Upper lobe of left lung (tissue), 6 donors: ENCODE measurements around the gene TAC3. TPM values are rescaled to one million over a fixed set of nuclear protein-coding genes. Genes with fewer than 3 reads are reported as not detected.

Experiments
- ATAC-seq, 2 donors: fragments of 200-7000 bp; cut with Tn5 transposase; one replicate each; pipeline ENCODE4 v1.9.1; 2022; ENCODE audit warnings: mild to moderate bottlenecking in 2 of 2, moderate library complexity in 2 of 2; ENCODE audit not compliant: low FRiP score in 2 of 2
- DNase-seq, 2 donors: peaks; one replicate each; pipeline ENCODE4 v3.0.0-alpha.2; 2019 to 2020
- H3K27ac ChIP-seq, 4 donors: fragments of 200-600 bp; sonication (generic); one replicate each; pipeline ENCODE4 v1.5.1; 2016 to 2019
- H3K27me3 ChIP-seq, 4 donors: fragments of 200-600 bp; sonication (generic); one replicate each; pipeline ENCODE4 v1.5.1; 2017 to 2019
- H3K36me3 ChIP-seq, 4 donors: fragments of 200-600 bp; sonication (generic); one replicate each; pipeline ENCODE4 v1.5.1; 2016 to 2019
- H3K4me1 ChIP-seq, 4 donors: fragments of 200-600 bp; sonication (generic); one replicate each; pipeline ENCODE4 v1.5.1; 2018 to 2019
- H3K4me3 ChIP-seq, 4 donors: fragments of 200-600 bp; sonication (generic); one replicate each; pipeline ENCODE4 v1.5.1; 2017 to 2019; ENCODE audit warnings: mild to moderate bottlenecking in 2 of 4, moderate library complexity in 1 of 4
- H3K9me3 ChIP-seq, 4 donors: fragments of 200-600 bp; sonication (generic); one replicate each; pipeline ENCODE4 v1.5.1; 2018 to 2019
- CTCF ChIP-seq, 6 experiments: fragments of 450-650 bp in 4 of 6; fragments of 200-600 bp in 2 of 6; sonication (generic) in 2 of 6; IDR thresholded peaks; one replicate each; pipeline ENCODE4 v1.5.1; 2016 to 2019; ENCODE audit warnings: antibody characterized with exemption in 6 of 6
- EP300 ChIP-seq, 4 donors: sonication (generic); formaldehyde crosslinking; IDR thresholded peaks; one replicate each; pipeline ENCODE4 v1.5.1; 2017; ENCODE audit warnings: antibody characterized with exemption in 4 of 4, control low read depth in 2 of 4
- POLR2A ChIP-seq, 4 donors: fragments of 450-650 bp; IDR thresholded peaks; one replicate each; pipeline ENCODE4 v1.5.1; 2016 to 2017; ENCODE audit warnings: antibody characterized with exemption in 4 of 4, mild to moderate bottlenecking in 2 of 4
- POLR2AphosphoS5 ChIP-seq, 2 donors: sonication (generic); formaldehyde crosslinking; IDR thresholded peaks; one replicate each; pipeline ENCODE4 v1.5.1; 2017; ENCODE audit warnings: antibody characterized with exemption in 2 of 2
- WGBS, 2 donors: methylation state at CpG; one replicate each; pipeline ENCODE4 v1.1.5; 2017 to 2018; 5-methylcytosine and 5-hydroxymethylcytosine counted together
- total RNA-seq, 6 donors: library from RNA; depleted of rRNA in 4 of 6; stranded (reverse); fragments of >200 nt in 4 of 6; gene quantifications; one replicate each; pipeline versions ENCODE4 v1.1.0 to v1.2.1, GENCODE V29; 2016 to 2021
- donor health status: DM: no; HTN: no; CAD: no; lungs with moderate emphysema.
- donor health status: DM: no; HTN: yes; CAD: no; lungs with severe emphysema.

Gene TAC3
- total RNA-seq, 6 donors from 2014 or later: not detected

DNA sequence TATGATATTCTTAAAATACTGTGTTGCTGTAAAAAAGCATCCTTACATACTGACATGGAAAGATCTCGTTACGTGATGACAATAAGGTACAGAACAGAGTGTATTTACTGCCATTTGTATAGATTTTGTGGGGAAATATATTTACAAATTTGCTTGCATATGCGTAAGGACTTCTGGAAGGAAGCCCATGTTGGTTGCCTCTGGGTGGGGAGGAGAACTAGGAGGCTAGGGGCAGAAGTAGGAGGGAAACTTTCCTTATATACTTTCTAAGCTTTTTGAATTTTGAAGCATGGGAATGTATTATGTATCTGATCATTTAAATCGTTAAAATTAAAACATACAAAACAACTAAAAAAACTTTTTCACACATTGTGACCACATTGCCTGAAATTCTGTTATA is 23.9 kb upstream of the TAC3 start:
- ATAC-seq (no peak), DNase-seq (no peak)
- Histone ChIP-seq H3K9me3 (no peaks in the 10 kb centered on the region), H3K27ac (no peak overlapping the region), H3K27me3 (no peaks in the 10 kb centered on the region), H3K36me3 (no peaks in the 10 kb centered on the region), H3K4me3 (no peak overlapping the region), H3K4me1 (no peaks in the 10 kb centered on the region)
- whole genome bisulfite sequencing, 2 donors: 92% methylated on average over 4 of the region's 4 CpGs
- no peak for TF ChIP-seq POLR2A (IDR thresholded peaks at IDR 0.05)
- no peak for TF ChIP-seq CTCF (IDR thresholded peaks at IDR 0.05)
- TF ChIP-seq EP300 (IDR thresholded peaks at IDR 0.05): no peak
- TF ChIP-seq POLR2AphosphoS5 (IDR thresholded peaks at IDR 0.05): no peak

DNA sequence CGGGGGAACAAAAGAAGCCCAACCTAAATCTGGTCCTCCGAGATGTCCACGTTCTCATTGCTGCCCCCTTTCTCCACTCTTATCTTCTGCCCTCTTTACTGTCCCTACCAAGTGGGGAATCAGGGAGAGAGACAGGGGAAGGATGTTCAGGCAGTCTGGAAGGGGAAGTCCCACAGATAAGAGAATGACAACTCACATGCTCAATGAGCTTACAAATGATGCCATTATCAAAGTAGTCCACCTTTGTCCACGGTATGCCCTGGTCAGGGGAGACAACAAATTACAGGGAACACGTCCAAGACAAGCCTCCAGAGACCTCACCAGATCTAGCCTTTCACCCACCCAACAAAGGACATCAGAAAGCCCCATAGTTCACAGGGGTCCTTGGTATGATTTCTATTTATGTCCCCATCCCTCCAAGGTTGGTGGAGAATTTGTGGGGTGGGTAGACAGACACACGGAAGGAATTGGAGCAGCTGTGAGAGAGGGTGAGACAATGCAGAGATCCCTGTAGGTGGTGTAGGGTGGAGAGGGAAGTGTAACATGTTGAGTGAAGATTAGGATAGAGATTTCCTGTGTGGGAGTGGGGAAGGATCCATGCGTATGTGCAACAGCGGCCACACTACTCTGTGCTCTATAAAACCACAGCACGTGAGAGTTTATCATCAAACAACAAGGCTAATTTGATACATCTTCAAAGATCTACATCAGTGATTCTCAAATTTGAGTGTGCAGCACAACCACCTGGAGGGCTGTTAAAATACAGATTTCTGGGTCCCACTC is 22.9 kb upstream of the TAC3 start:
- ATAC-seq: no peak
- H3K9me3 ChIP-seq: no peaks in the 10 kb centered on the region
- no peaks in the 10 kb centered on the region for H3K4me1 ChIP-seq
- no peak for TF ChIP-seq EP300 (IDR thresholded peaks at IDR 0.05)
- TF ChIP-seq CTCF (IDR thresholded peaks at IDR 0.05): no peak
- TF ChIP-seq POLR2AphosphoS5 (IDR thresholded peaks at IDR 0.05): no peak
- TF ChIP-seq POLR2A (IDR thresholded peaks at IDR 0.05): no peak
- no peak overlapping the region for H3K27ac ChIP-seq
- DNase-seq: no peak
- H3K4me3 ChIP-seq: no peak overlapping the region
- WGBS, 2 donors: 76 to 78% methylated on average over 9 of the region's 9 CpGs
- no peaks in the 10 kb centered on the region for H3K36me3 ChIP-seq
- H3K27me3 ChIP-seq: no peaks in the 10 kb centered on the region

GRCh38 chr12:57037264-57037663 is 20.9 kb upstream of the TAC3 start:
- no peaks in the 10 kb centered on the region for H3K27me3 ChIP-seq
- no peak overlapping the region for H3K27ac ChIP-seq
- H3K9me3 ChIP-seq: no peaks in the 10 kb centered on the region
- 70 to 87% methylated on average over 3 of the region's 3 CpGs for WGBS, 2 donors
- DNase-seq: no peak
- H3K4me1 ChIP-seq: no peaks in the 10 kb centered on the region
- ATAC-seq: no peak
- no peak overlapping the region for H3K4me3 ChIP-seq
- no peak for TF ChIP-seq CTCF (IDR thresholded peaks at IDR 0.05)
- no peak for TF ChIP-seq EP300 (IDR thresholded peaks at IDR 0.05)
- TF ChIP-seq POLR2AphosphoS5 (IDR thresholded peaks at IDR 0.05): no peak
- H3K36me3 ChIP-seq: no peaks in the 10 kb centered on the region

GRCh38 chr12:57033431-57033830 is 17.1 kb upstream of the TAC3 start:
- 85 to 94% methylated on average over 3 of the region's 3 CpGs for WGBS, 2 donors
- Histone ChIP-seq H3K9me3 (no peaks in the 10 kb centered on the region), H3K27me3 (no peaks in the 10 kb centered on the region), H3K4me3 (no peak overlapping the region), H3K27ac (no peak overlapping the region), H3K36me3 (no peaks in the 10 kb centered on the region), H3K4me1 (no peaks in the 10 kb centered on the region)
- TF ChIP-seq POLR2A (IDR thresholded peaks at IDR 0.05) (no peak), EP300 (IDR thresholded peaks at IDR 0.05) (no peak), POLR2AphosphoS5 (IDR thresholded peaks at IDR 0.05) (no peak), CTCF (IDR thresholded peaks at IDR 0.05) (no peak)
- ATAC-seq (no peak), DNase-seq (no peak)

GRCh38 chr12:57031789-57032188 is 15.5 kb upstream of the TAC3 start:
- 83 to 89% methylated on average over 7 of the region's 7 CpGs for WGBS, 2 donors
- no peak overlapping the region for H3K27ac ChIP-seq
- ATAC-seq (no peak), DNase-seq (no peak)
- H3K4me1 ChIP-seq: no peaks in the 10 kb centered on the region
- no peaks in the 10 kb centered on the region for H3K36me3 ChIP-seq
- H3K4me3 ChIP-seq: no peak overlapping the region
- no peaks in the 10 kb centered on the region for H3K9me3 ChIP-seq
- no peaks in the 10 kb centered on the region for H3K27me3 ChIP-seq
- no peak for TF ChIP-seq EP300 (IDR thresholded peaks at IDR 0.05)
- no peak for TF ChIP-seq POLR2AphosphoS5 (IDR thresholded peaks at IDR 0.05)
- TF ChIP-seq CTCF (IDR thresholded peaks at IDR 0.05): no peak
- no peak for TF ChIP-seq POLR2A (IDR thresholded peaks at IDR 0.05)
